GM23338 (cell line): Measurements from ENCODE around the gene HS6ST3. TPM values are rescaled to one million over a fixed set of nuclear protein-coding genes. Genes with fewer than 3 reads are reported as not detected.
A peak's percentile ranks its signal among the peaks of the same experiment; 100 is the strongest.

ENCODE experiments used
- ATAC-seq: fragments of 200-7000 bp; cut with Tn5 transposase; 3 replicates; pipeline ENCODE4 v1.9.1; 2020
- DNase-seq: peaks from one replicate; pipeline ENCODE4 v3.0.0-alpha.2; 2015; ENCODE audit warnings: low spot score
- H2AFZ ChIP-seq: fragments of 200-600 bp; sonication (generic); 2 replicates; pipeline ENCODE4 v1.8.0; 2016; ENCODE audit warnings: antibody characterized with exemption, mild to moderate bottlenecking, moderate library complexity
- H3F3A ChIP-seq: fragments of 200-600 bp; sonication (generic); replicated peaks from 2 replicates; pipeline ENCODE4 v1.8.0; 2017; ENCODE audit warnings: antibody characterized with exemption, mixed run types, low read depth
- H3K27ac ChIP-seq: fragments of 200-600 bp; sonication (generic); 2 replicates; pipeline ENCODE4 v1.6.1; 2016; ENCODE audit warnings: low read depth
- H3K27me3 ChIP-seq: fragments of 200-600 bp; sonication (generic); 2 replicates; pipeline ENCODE4 v1.8.0; 2016; ENCODE audit warnings: mild to moderate bottlenecking, mixed run types, moderate library complexity; ENCODE audit not compliant: insufficient read depth
- H3K36me3 ChIP-seq: fragments of 200-600 bp; sonication (generic); 2 replicates; pipeline ENCODE4 v1.8.0; 2016; ENCODE audit warnings: mild to moderate bottlenecking; ENCODE audit not compliant: insufficient read depth
- H3K4me1 ChIP-seq: fragments of 200-600 bp; sonication (generic); 2 replicates; pipeline ENCODE4 v1.8.0; 2016; ENCODE audit warnings: mild to moderate bottlenecking, moderate library complexity; ENCODE audit not compliant: insufficient read depth
- H3K4me2 ChIP-seq: fragments of 200-600 bp; sonication (generic); 2 replicates; pipeline ENCODE4 v1.7.1; 2017; ENCODE audit warnings: mixed run types
- H3K4me3 ChIP-seq: fragments of 200-600 bp; sonication (generic); 2 replicates; pipeline ENCODE4 v1.6.1; 2016; ENCODE audit warnings: mixed run types
- H3K79me2 ChIP-seq: fragments of 200-600 bp; sonication (generic); replicated peaks from 2 replicates; pipeline ENCODE4 v1.8.0; 2017; ENCODE audit warnings: mild to moderate bottlenecking; ENCODE audit not compliant: insufficient read depth
- H3K9me2 ChIP-seq: fragments of 200-600 bp; sonication (generic); 2 replicates; pipeline ENCODE4 v1.8.0; 2017; ENCODE audit not compliant: insufficient read depth
- H4K20me1 ChIP-seq: fragments of 200-600 bp; sonication (generic); replicated peaks from 2 replicates; pipeline ENCODE4 v1.8.0; 2017; ENCODE audit warnings: mild to moderate bottlenecking; ENCODE audit not compliant: insufficient read depth
- H3K27ac Mint-ChIP-seq: 2 replicates; pipeline ENCODE4 v1.8.0; 2020; ENCODE audit warnings: inconsistent platforms, mild to moderate bottlenecking, moderate library complexity, mixed read lengths
- H3K27me3 Mint-ChIP-seq: 3 replicates; pipeline ENCODE4 v1.8.0; 2022; ENCODE audit warnings: low read depth, mild to moderate bottlenecking, moderate library complexity, mixed read lengths, inconsistent platforms; ENCODE audit not compliant: insufficient read depth, poor library complexity
- H3K36me3 Mint-ChIP-seq: 3 replicates; pipeline ENCODE4 v1.8.0; 2021; ENCODE audit warnings: low read depth, mild to moderate bottlenecking, inconsistent platforms, moderate library complexity, mixed read lengths
- H3K4me1 Mint-ChIP-seq: 3 replicates; pipeline ENCODE4 v1.8.0; 2020; ENCODE audit warnings: mild to moderate bottlenecking, inconsistent platforms, mixed read lengths
- H3K4me3 Mint-ChIP-seq: 3 replicates; pipeline ENCODE4 v1.8.0; 2021; ENCODE audit warnings: moderate library complexity, mild to moderate bottlenecking, inconsistent platforms, mixed read lengths
- H3K9me3 Mint-ChIP-seq: 3 replicates; pipeline ENCODE4 v1.8.0; 2020; ENCODE audit warnings: moderate library complexity, mild to moderate bottlenecking, inconsistent platforms, mixed read lengths
- CREB1 ChIP-seq: fragments of 250-450 bp; sonication (Bioruptor Pico); IDR thresholded peaks from 2 replicates; pipeline ENCODE4 v1.5.0; 2020; ENCODE audit warnings: low read depth, mild to moderate bottlenecking, moderate library complexity
- CTCF ChIP-seq, 2 experiments: fragments of 200-600 bp in 1 of 2; sonication (generic) in 1 of 2; conservative IDR thresholded peaks; 2 replicates each; pipeline versions ENCODE4 v1.5.1 to v1.6.1; 2016 to 2017; ENCODE audit warnings: antibody characterized with exemption in 2 of 2, low read depth in 2 of 2, mild to moderate bottlenecking in 2 of 2, moderate library complexity in 1 of 2
- ETS1 ChIP-seq: IDR thresholded peaks from 2 replicates; pipeline ENCODE4 v1.6.1; 2016; ENCODE audit warnings: antibody characterized with exemption
- EZH2 ChIP-seq: fragments of 200-600 bp; sonication (generic); IDR thresholded peaks from one replicate; pipeline ENCODE4 v1.8.0; 2017; ENCODE audit warnings: antibody characterized with exemption, mild to moderate bottlenecking, low read depth; ENCODE audit not compliant: unreplicated experiment
- EZH2phosphoT487 ChIP-seq: fragments of 200-600 bp; sonication (generic); IDR thresholded peaks from one replicate; pipeline ENCODE4 v1.8.1; 2018; ENCODE audit warnings: antibody characterized with exemption; ENCODE audit not compliant: unreplicated experiment
- NANOG ChIP-seq: IDR thresholded peaks from 2 replicates; pipeline ENCODE4 v1.6.1; 2016; ENCODE audit warnings: antibody characterized with exemption, borderline replicate concordance
- POLR2AphosphoS5 ChIP-seq: IDR thresholded peaks from 2 replicates; pipeline ENCODE4 v1.6.1; 2016; ENCODE audit warnings: antibody characterized with exemption, low read depth
- ZNF114 ChIP-seq: fragments of 250-450 bp; sonication (Bioruptor Pico); IDR thresholded peaks from 2 replicates; pipeline ENCODE4 v1.5.0; 2020; ENCODE audit warnings: mild to moderate bottlenecking, moderate library complexity
- ZNF331 ChIP-seq: fragments of 250-450 bp; sonication (Bioruptor Pico); IDR thresholded peaks from 2 replicates; pipeline ENCODE4 v1.5.0; 2020; ENCODE audit warnings: low read depth, mild to moderate bottlenecking, moderate library complexity
- ZNF462 ChIP-seq: fragments of 250-450 bp; sonication (Bioruptor Pico); IDR thresholded peaks from 2 replicates; pipeline ENCODE4 v1.5.0; 2020; ENCODE audit warnings: mild to moderate bottlenecking, moderate library complexity
- polyA plus RNA-seq: library from polyadenylated mRNA; unstranded; fragments of >200 nt; fragmentation: Nextera tagmentation; extraction: Ambion mirVana; gene quantifications from 2 replicates; pipeline ENCODE4 v1.2.1, GENCODE V29; 2016
- total RNA-seq: library from RNA; depleted of rRNA; stranded (reverse); fragments of >200 nt; shearing (Covaris generic); gene quantifications from 2 replicates; pipeline ENCODE4 v1.2.3, GENCODE V29; 2014

Gene HS6ST3
- total and polyA plus RNA-seq, 2 experiments from 2014 or later: 0.52 to 0.80 TPM

- Histone ChIP-seq H3K79me2 (no peaks in the 10 kb centered on the region), H3K36me3 (no peaks in the 10 kb centered on the region), H4K20me1 (no peaks in the 10 kb centered on the region), H3F3A (no peaks in the 10 kb centered on the region), H3K4me3 (no peak overlapping the region), H2AFZ (peak overlapping the region; percentile 85; the same call in 1 of the 2 replicates), H3K4me1 (0 out of 2 replicates have a peak, but pooled peaks cover 3% of the 10 kb centered on the region), H3K27me3 (no peaks in the 10 kb centered on the region), H3K9me2 (peaks cover 6% of the 10 kb centered on the region; the same call in 1 of the 2 replicates), H3K4me2 (no peak overlapping the region), H3K27ac (no peak overlapping the region)
- DNase-seq (peak; percentile 17), ATAC-seq (no peak)
- Mint-ChIP-seq H3K27me3 (no peaks in the 10 kb centered on the region), H3K4me1 (peaks cover 15% of the 10 kb centered on the region), H3K27ac (no peak overlapping the region), H3K9me3 (peaks cover 15% of the 10 kb centered on the region), H3K36me3 (no peaks in the 10 kb centered on the region; the same call in 1 of the 3 replicates), H3K4me3 (no peak overlapping the region)
- TF ChIP-seq EZH2phosphoT487: no peak
- TF ChIP-seq EZH2: no peak
- no peak for TF ChIP-seq CREB1 (CRISPR knock-in tag)
- no peak for TF ChIP-seq ZNF462 (CRISPR knock-in tag)
- no peak for TF ChIP-seq ETS1
- TF ChIP-seq ZNF114: no peak
- no peak for TF ChIP-seq POLR2AphosphoS5
- TF ChIP-seq CTCF (conservative IDR thresholded peaks at IDR 0.05; ENCODE audit: low read depth in 2 of 2): no peak
- no peak for TF ChIP-seq NANOG
- no peak for TF ChIP-seq ZNF331 (CRISPR knock-in tag)
Observed at GRCh38 chr13:96851856-96852445, 762.0 kb downstream of the HS6ST3 start.
